Sigmoid colon (tissue), 7 donors: ENCODE data around the gene LRRFIP1. TPM values are rescaled to one million over a fixed set of nuclear protein-coding genes. Genes with fewer than 3 reads are reported as not detected.
A peak's percentile ranks its signal among the peaks of the same experiment; 100 is the strongest.
"Not testable (repeated sequence)": the region's sequence is repeated elsewhere in the genome, so short reads cannot be mapped to it uniquely, and the experiment has no call there.

Experiments used
- DNase-seq: peaks from one replicate; pipeline ENCODE4 v3.0.0-alpha.2; 2019
- H3K27ac ChIP-seq, 4 donors: fragments of 200-600 bp; sonication (generic); one replicate each; pipeline ENCODE4 v1.5.1; 2016 to 2019; ENCODE audit warnings: mild to moderate bottlenecking in 1 of 4
- H3K27me3 ChIP-seq, 3 donors: fragments of 200-600 bp; sonication (generic); one replicate each; pipeline ENCODE4 v1.5.1; 2019; ENCODE audit warnings: mild to moderate bottlenecking in 1 of 3
- H3K36me3 ChIP-seq, 4 donors: fragments of 200-600 bp; sonication (generic); one replicate each; pipeline ENCODE4 v1.5.1; 2016 to 2019
- H3K4me1 ChIP-seq, 4 donors: fragments of 200-600 bp; sonication (generic); one replicate each; pipeline ENCODE4 v1.5.1; 2017 to 2019
- H3K4me3 ChIP-seq, 4 donors: fragments of 200-600 bp; sonication (generic); one replicate each; pipeline ENCODE4 v1.5.1; 2017 to 2019; ENCODE audit warnings: mild to moderate bottlenecking in 2 of 4, moderate library complexity in 1 of 4
- H3K9me3 ChIP-seq, 4 donors: fragments of 200-600 bp in 3 of 4; sonication (generic) in 3 of 4; one replicate each; pipeline versions ENCODE4 v1.5.1 to v1.6.1; 2013 to 2019
- EP300 ChIP-seq, 4 donors: sonication (generic); formaldehyde crosslinking; IDR thresholded peaks; one replicate each; pipeline ENCODE4 v1.6.1; 2017; ENCODE audit warnings: antibody characterized with exemption in 4 of 4
- POLR2A ChIP-seq, 2 donors: fragments of 450-650 bp; IDR thresholded peaks; one replicate each; pipeline ENCODE4 v1.6.1; 2016; ENCODE audit warnings: antibody characterized with exemption in 2 of 2, mild to moderate bottlenecking in 2 of 2, moderate library complexity in 2 of 2
- POLR2AphosphoS5 ChIP-seq, 4 donors: sonication (generic); formaldehyde crosslinking; IDR thresholded peaks; one replicate each; pipeline ENCODE4 v1.6.1; 2017; ENCODE audit warnings: antibody characterized with exemption in 4 of 4
- WGBS, 2 donors: extraction: QIAGEN DNeasy Blood & Tissue Kit; methylation state at CpG; one replicate each; pipeline ENCODE4 v1.1.7; 2013; 5-methylcytosine and 5-hydroxymethylcytosine counted together
- intact Hi-C: fragments of 100-400 bp; cut with DNase I; formaldehyde crosslinking; loops from one replicate; pipeline ENCODE4 v1.15.1; 2023
- polyA plus RNA-seq, 3 donors: library from polyadenylated mRNA; stranded (reverse); fragments of 200-250 nt; gene quantifications; one replicate each; pipeline ENCODE4 v1.2.3, GENCODE V29; 2013
- total RNA-seq, 4 donors: library from RNA; depleted of rRNA; stranded (reverse); fragments of >200 nt; gene quantifications; one replicate each; pipeline ENCODE4 v1.1.0, GENCODE V29; 2016
- TF ChIP-seq, protein P1 (sequence below), 4 experiments: fragments of 450-650 bp in 3 of 4; fragments of 200-600 bp in 1 of 4; IDR thresholded peaks; one replicate each; pipeline ENCODE4 v1.5.1; 2016 to 2019; ENCODE audit warnings: antibody characterized with exemption in 4 of 4, mild to moderate bottlenecking in 3 of 4, moderate library complexity in 2 of 4
- donor health status: healthy with polysubstance abuse.
- donor health status: Bipolar disorder and iron deficiency.
- donor health status: healthy.

Gene LRRFIP1
- total and polyA plus RNA-seq, 7 donors, result 42.0 to 185 (median 112) TPM

DNA sequence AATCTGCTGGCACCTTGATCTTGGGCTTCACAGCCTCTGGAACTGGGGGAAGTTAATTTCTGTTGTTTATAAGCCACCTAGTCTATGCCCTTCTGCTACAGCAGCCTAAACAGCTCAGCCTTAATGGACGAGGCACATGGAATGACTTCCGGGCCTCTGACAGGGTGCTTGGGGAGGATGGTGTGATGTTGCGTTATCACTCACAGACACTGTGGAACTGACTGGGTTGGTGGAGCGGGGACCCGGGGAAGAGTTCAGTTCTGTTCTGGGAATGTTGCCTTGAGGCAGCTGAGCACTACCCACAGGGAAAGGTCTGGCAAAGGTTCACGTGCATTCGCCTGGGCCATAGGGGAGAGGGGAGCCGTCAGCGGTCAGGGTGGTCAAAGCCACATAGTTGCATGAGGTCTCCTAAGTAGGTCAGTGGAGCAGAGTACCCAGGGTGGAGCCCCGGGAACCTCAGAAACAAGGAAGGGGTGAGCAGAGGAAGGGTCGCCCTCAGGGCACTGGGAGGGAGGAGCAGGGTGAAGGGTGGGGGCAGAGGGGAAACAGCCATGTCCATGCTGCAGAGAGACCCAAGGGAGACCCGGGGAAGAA, 36.2 kb downstream of the LRRFIP1 start:
- H3K4me1 ChIP-seq, result peaks cover 0 to 37% (median 26%) of the 10 kb centered on the region in 4 donors
- H3K4me3 ChIP-seq, result no peak overlapping the region
- 81 to 83% methylated on average over 12 of the region's 12 CpGs for WGBS, 2 donors
- H3K27ac ChIP-seq, result peak overlapping the region; percentile 62 to 83 (median 75)
- intact Hi-C loops, result loop anchor here (2.0 kb wide), 1 partner anchor 35 kb away; no protein-coding TSS in a partner anchor
- no peaks in the 10 kb centered on the region for H3K36me3 ChIP-seq
- DNase-seq, result no peak
- TF ChIP-seq EP300 (IDR thresholded peaks at IDR 0.05) (no peak), POLR2A (IDR thresholded peaks at IDR 0.05) (no peak), POLR2AphosphoS5 (IDR thresholded peaks at IDR 0.05) (no peak)
- TF ChIP-seq, protein P1, sequence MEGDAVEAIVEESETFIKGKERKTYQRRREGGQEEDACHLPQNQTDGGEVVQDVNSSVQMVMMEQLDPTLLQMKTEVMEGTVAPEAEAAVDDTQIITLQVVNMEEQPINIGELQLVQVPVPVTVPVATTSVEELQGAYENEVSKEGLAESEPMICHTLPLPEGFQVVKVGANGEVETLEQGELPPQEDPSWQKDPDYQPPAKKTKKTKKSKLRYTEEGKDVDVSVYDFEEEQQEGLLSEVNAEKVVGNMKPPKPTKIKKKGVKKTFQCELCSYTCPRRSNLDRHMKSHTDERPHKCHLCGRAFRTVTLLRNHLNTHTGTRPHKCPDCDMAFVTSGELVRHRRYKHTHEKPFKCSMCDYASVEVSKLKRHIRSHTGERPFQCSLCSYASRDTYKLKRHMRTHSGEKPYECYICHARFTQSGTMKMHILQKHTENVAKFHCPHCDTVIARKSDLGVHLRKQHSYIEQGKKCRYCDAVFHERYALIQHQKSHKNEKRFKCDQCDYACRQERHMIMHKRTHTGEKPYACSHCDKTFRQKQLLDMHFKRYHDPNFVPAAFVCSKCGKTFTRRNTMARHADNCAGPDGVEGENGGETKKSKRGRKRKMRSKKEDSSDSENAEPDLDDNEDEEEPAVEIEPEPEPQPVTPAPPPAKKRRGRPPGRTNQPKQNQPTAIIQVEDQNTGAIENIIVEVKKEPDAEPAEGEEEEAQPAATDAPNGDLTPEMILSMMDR (IDR thresholded peaks at IDR 0.05), result no peak
- no peaks in the 10 kb centered on the region for H3K27me3 ChIP-seq
- no peaks in the 10 kb centered on the region for H3K9me3 ChIP-seq

DNA sequence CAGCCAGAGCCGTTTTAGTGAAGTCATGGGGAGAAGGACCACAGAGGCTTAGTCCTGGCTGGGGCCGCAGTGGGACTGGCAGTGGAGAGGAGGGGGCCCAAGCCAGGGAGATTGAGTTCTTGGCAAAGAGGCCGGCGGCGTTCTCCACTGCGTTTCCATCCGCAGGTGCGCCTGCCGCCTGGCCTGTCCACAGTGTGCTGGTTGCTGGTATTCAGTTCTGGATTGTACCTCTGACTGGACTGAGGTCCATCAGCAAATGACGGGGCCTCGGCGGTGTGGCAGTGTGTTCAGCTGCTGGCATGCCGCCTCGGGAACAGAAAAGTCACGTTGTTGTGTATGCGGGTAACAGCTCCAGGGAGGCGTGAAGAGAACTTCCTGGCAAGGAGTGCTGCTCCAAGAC, 36.8 kb downstream of the LRRFIP1 start:
- Histone ChIP-seq H3K27ac (peak overlapping the region in 3 of 4 donors; percentile 73 to 83 (median 77)), H3K4me1 (peaks cover 0 to 39% (median 26%) of the 10 kb centered on the region in 4 donors), H3K36me3 (no peaks in the 10 kb centered on the region), H3K4me3 (no peak overlapping the region), H3K9me3 (no peaks in the 10 kb centered on the region), H3K27me3 (no peaks in the 10 kb centered on the region)
- no peak for DNase-seq
- WGBS, 2 donors, result 87 to 89% methylated on average over 17 of the region's 17 CpGs
- peak in 1 of 4 donors; percentile 8 for TF ChIP-seq POLR2AphosphoS5 (IDR thresholded peaks at IDR 0.05)
- TF ChIP-seq, protein P1 (IDR thresholded peaks at IDR 0.05), result no peak
- intact Hi-C loops, result no loop called here

DNA sequence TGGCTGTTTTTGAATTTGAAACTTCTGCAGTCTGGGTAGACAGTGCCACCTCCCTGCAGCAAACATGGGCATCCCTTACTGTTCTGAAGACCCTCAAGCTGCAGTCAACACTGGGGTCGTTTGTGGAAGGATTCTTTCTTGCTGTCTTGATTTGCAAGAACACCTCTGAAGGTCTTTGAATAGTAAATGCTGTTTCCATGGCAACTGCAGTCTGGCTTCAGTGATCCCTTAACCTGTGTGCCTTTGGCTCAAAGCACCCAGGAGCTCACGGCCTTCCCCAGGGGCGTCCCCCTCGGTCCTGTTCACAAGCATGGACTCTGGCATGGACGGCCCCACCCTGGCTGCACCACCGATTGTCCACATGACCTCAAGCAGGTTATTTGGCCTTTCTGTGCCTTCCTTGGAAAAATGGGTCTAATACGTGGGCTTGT, 38.3 kb downstream of the LRRFIP1 start:
- Histone ChIP-seq H3K4me3 (no peak overlapping the region), H3K9me3 (no peaks in the 10 kb centered on the region), H3K27ac (no peak overlapping the region), H3K36me3 (no peaks in the 10 kb centered on the region), H3K4me1 (peaks cover 0 to 54% (median 38%) of the 10 kb centered on the region in 4 donors), H3K27me3 (no peaks in the 10 kb centered on the region)
- intact Hi-C loops, result no loop called here
- DNase-seq, result no peak
- 70 to 74% methylated on average over 7 of the region's 7 CpGs for WGBS, 2 donors
- TF ChIP-seq POLR2AphosphoS5 (IDR thresholded peaks at IDR 0.05), result no peak
- no peak for TF ChIP-seq POLR2A (IDR thresholded peaks at IDR 0.05)
- TF ChIP-seq, protein P1 (IDR thresholded peaks at IDR 0.05), result no peak
- TF ChIP-seq EP300 (IDR thresholded peaks at IDR 0.05), result no peak

DNA sequence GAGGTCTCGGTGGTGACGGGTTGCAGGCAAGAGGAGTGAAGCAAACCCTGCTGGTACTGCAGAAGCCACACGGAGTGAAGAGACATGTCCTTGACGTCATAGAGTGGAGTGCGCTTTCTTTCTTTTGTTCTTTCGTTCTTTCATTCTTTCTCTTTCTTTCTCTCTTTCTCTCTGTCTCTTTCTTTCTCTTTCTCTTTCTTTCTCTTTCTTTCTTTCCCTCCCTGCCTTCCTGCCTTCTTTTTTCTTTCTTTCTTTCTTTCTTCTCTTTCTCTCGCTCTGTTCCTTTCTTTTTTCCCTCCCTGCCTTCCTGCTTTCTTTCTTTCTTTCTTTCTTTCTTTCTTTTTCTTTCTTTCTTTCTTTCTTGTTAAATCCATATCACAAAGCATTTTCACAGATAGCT, 39.2 kb downstream of the LRRFIP1 start:
- H3K27ac ChIP-seq, result no peak overlapping the region
- H3K9me3 ChIP-seq, result no peaks in the 10 kb centered on the region
- no peak for TF ChIP-seq EP300 (IDR thresholded peaks at IDR 0.05)
- TF ChIP-seq POLR2A (IDR thresholded peaks at IDR 0.05), result no peak
- no peak for DNase-seq
- intact Hi-C loops, result no loop called here
- H3K4me1 ChIP-seq, result peaks cover 0 to 48% (median 36%) of the 10 kb centered on the region in 4 donors
- no peaks in the 10 kb centered on the region for H3K36me3 ChIP-seq
- no peaks in the 10 kb centered on the region for H3K27me3 ChIP-seq
- WGBS, 2 donors, result 81 to 90% methylated on average over 7 of the region's 7 CpGs
- H3K4me3 ChIP-seq, result no peak overlapping the region

DNA sequence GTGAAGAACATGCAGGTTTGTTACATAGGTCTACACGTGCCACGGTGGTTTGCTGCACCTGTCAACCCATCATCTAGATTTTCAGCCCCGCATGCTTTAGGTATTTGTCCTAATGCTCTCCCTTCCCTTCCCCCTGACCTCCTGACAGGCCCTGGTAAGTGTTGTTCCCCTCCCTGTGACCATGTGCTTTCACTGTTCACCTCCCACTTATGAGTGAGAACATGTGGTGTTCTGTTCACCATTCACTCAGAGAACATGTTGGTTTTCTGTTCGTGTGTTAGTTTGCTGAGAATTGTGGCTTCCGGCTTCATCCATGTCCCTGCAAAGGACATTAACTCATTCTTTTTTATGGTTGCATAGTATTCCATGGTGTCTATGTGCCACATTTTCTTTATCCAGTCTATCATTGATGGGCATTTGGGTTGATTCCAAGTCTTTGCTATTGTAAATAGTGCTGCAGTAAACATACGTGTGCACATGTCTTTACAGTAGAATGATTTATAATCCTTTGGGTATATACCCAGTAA, 39.7 kb downstream of the LRRFIP1 start:
- H3K36me3 ChIP-seq, H3K4me3 ChIP-seq, intact Hi-C loops, H3K27me3 ChIP-seq, H3K9me3 ChIP-seq, H3K27ac ChIP-seq, DNase-seq: not testable (repeated sequence)
- peaks cover 0 to 43% (median 31%) of the 10 kb centered on the region in 4 donors for H3K4me1 ChIP-seq
- WGBS, 2 donors, result 85 to 92% methylated on average over 6 of the region's 6 CpGs
